Stimulated activated naive CD4-positive, alpha-beta T cell treated with Interleukin-2 at 50 U/mL for 16 hours (primary cell): ENCODE results near the gene LMOD3.

Experiments used
- DNase-seq: peaks from one replicate; lab custom pipeline; 2025; lab: John Stamatoyannopoulos, UW

Gene LMOD3

GRCh38 chr3:69121950-69122349 is 445 bp downstream of the LMOD3 start:
- DNase-seq = no peak

GRCh38 chr3:69121513-69121912 is 882 bp downstream of the LMOD3 start:
- no peak for DNase-seq

GRCh38 chr3:69120879-69121464 is 1.4 kb downstream of the LMOD3 start:
- peak; percentile 67 for DNase-seq

- no peak for DNase-seq
Measured at GRCh38 chr3:69119681-69120080, 2.7 kb downstream of the LMOD3 start.

- no peak for DNase-seq
Measured at GRCh38 chr3:69119138-69119537, 3.3 kb downstream of the LMOD3 start.

- no peak for DNase-seq
Measured at GRCh38 chr3:69118555-69118954, 3.8 kb downstream of the LMOD3 start.

- DNase-seq = no peak
Measured at GRCh38 chr3:69116897-69117296, 5.5 kb downstream of the LMOD3 start.

GRCh38 chr3:69116162-69116561 is 6.2 kb downstream of the LMOD3 start:
- no peak for DNase-seq

GRCh38 chr3:69115731-69116130 is 6.7 kb downstream of the LMOD3 start:
- no peak for DNase-seq

- DNase-seq = no peak
Measured at GRCh38 chr3:69113536-69113935, 8.9 kb downstream of the LMOD3 start.

GRCh38 chr3:69110941-69111546 is 11.4 kb downstream of the LMOD3 start:
- DNase-seq = no peak

GRCh38 chr3:69108811-69109210 is 13.6 kb downstream of the LMOD3 start:
- no peak for DNase-seq

- DNase-seq = no peak
Measured at GRCh38 chr3:69107841-69108240, 14.6 kb downstream of the LMOD3 start.

- no peak for DNase-seq
Measured at GRCh38 chr3:69105320-69105719, 17.1 kb downstream of the LMOD3 start.

GRCh38 chr3:69104586-69104985 is 17.8 kb downstream of the LMOD3 start:
- DNase-seq = no peak

- no peak for DNase-seq
Measured at GRCh38 chr3:69103123-69103522, 19.3 kb downstream of the LMOD3 start.

- no peak for DNase-seq
Measured at GRCh38 chr3:69102384-69102783, 20.0 kb downstream of the LMOD3 start.

- no peak for DNase-seq
Measured at GRCh38 chr3:69099576-69099975, 22.8 kb downstream of the LMOD3 start.

GRCh38 chr3:69097407-69098086 is 24.8 kb downstream of the LMOD3 start:
- DNase-seq = no peak

- no peak for DNase-seq
Measured at GRCh38 chr3:69096299-69096698, 26.1 kb downstream of the LMOD3 start.

- peak; percentile 21 for DNase-seq
Measured at GRCh38 chr3:69095636-69096035, 26.8 kb downstream of the LMOD3 start.

- DNase-seq = no peak
Measured at GRCh38 chr3:69094467-69095205, 27.8 kb downstream of the LMOD3 start.

GRCh38 chr3:69092030-69092516 is 30.3 kb downstream of the LMOD3 start:
- DNase-seq = no peak
